Endothelial cell of umbilical vein (primary cell): Measurements from ENCODE around the gene KIN. TPM values are rescaled to one million over a fixed set of nuclear protein-coding genes. Genes with fewer than 3 reads are reported as not detected.

ENCODE experiments used
- BruUV-seq: library from RNA; stranded (reverse); fragments of 400-500 nt; replicated peaks from 2 replicates; lab custom pipeline; 2021; lab: Mats Ljungman, UMichigan
- CTCF ChIA-PET: fragments of 300-600, 350-600 bp; sonication (Branson Sonifier 250); formaldehyde crosslinking; loops from one replicate; lab custom pipeline; 2021; ENCODE audit warnings: antibody characterized with exemption, inconsistent platforms; lab: Charles Lee
- POLR2A ChIA-PET: fragments of 300-600, 350-600 bp; sonication (Branson Sonifier 250); formaldehyde crosslinking; loops from one replicate; lab custom pipeline; 2021; ENCODE audit warnings: antibody characterized with exemption, inconsistent platforms; lab: Charles Lee
- DNase-seq: peaks from one replicate; pipeline ENCODE4 v3.0.0-alpha.2; 2011; ENCODE audit warnings: low read depth, low spot score
- FAIRE-seq: peaks from 2 replicates; lab custom pipeline; 2011; peaks lifted over from hg19 to GRCh38; lab: Jason Lieb, UNC
- H2AFZ ChIP-seq: 2 replicates; pipeline ENCODE4 v1.6.0; 2012; ENCODE audit warnings: low read depth, low read length, control low read depth, inconsistent platforms
- H3K27ac ChIP-seq: 2 replicates; pipeline ENCODE4 v1.5.1; 2011; ENCODE audit warnings: low read depth, mild to moderate bottlenecking, control low read depth, low read length, moderate library complexity; ENCODE audit not compliant: insufficient read depth
- H3K27me3 ChIP-seq, 2 experiments: 2 replicates each; pipeline versions ENCODE4 v1.6.0 to v1.6.1; 2011; ENCODE audit warnings: low read length in 2 of 2, mixed read lengths in 1 of 2; ENCODE audit not compliant: control insufficient read depth in 2 of 2, insufficient read depth in 2 of 2
- H3K36me3 ChIP-seq, 2 experiments: 2 replicates in 1 of 2; 3 replicates in 1 of 2; pipeline ENCODE4 v1.5.1; 2011; ENCODE audit warnings: low read length in 2 of 2, mild to moderate bottlenecking in 1 of 2, moderate library complexity in 1 of 2; ENCODE audit not compliant: control insufficient read depth in 2 of 2, insufficient read depth in 2 of 2; ENCODE audit errors: extremely low read depth in 1 of 2
- H3K4me1 ChIP-seq: 3 replicates; pipeline ENCODE4 v1.5.1; 2011; ENCODE audit warnings: mild to moderate bottlenecking, low read length; ENCODE audit not compliant: control insufficient read depth, insufficient read depth; ENCODE audit errors: extremely low read depth
- H3K4me2 ChIP-seq: 2 replicates; pipeline ENCODE4 v1.6.1; 2011; ENCODE audit warnings: low read length, control low read depth, mixed read lengths; ENCODE audit not compliant: insufficient read depth
- H3K4me3 ChIP-seq, 3 experiments: fragments of 200-600 bp in 1 of 3; sonication (generic), shearing (Covaris generic) in 1 of 3; replicated peaks in 1 of 3; 2 replicates each; pipeline ENCODE4 v1.5.1; 2011 to 2016; ENCODE audit warnings: control low read depth in 3 of 3, low read length in 3 of 3, mild to moderate bottlenecking in 2 of 3, inconsistent platforms in 1 of 3, low read depth in 1 of 3, moderate library complexity in 1 of 3; ENCODE audit not compliant: insufficient read depth in 1 of 3
- H3K79me2 ChIP-seq: 2 replicates; pipeline ENCODE4 v1.6.0; 2012; ENCODE audit warnings: low read length, inconsistent platforms; ENCODE audit not compliant: control insufficient read depth, insufficient read depth
- H3K9ac ChIP-seq: replicated peaks from 2 replicates; pipeline ENCODE3; 2011; ENCODE audit warnings: low read length, control low read depth; ENCODE audit not compliant: insufficient read depth; ENCODE audit errors: extremely low read depth
- H3K9me1 ChIP-seq: replicated peaks from 3 replicates; pipeline ENCODE4 v1.6.0; 2011; ENCODE audit warnings: mild to moderate bottlenecking, low read length; ENCODE audit not compliant: control insufficient read depth, insufficient read depth; ENCODE audit errors: extremely low read depth
- H3K9me3 ChIP-seq: replicated peaks from 2 replicates; pipeline ENCODE4 v1.5.1; 2012; ENCODE audit warnings: low read length, inconsistent platforms; ENCODE audit not compliant: control insufficient read depth, insufficient read depth
- H4K20me1 ChIP-seq: replicated peaks from 2 replicates; pipeline ENCODE3; 2011; ENCODE audit warnings: mild to moderate bottlenecking, low read length; ENCODE audit not compliant: control insufficient read depth, insufficient read depth; ENCODE audit errors: extremely low read depth
- EZH2 ChIP-seq: IDR thresholded peaks from 2 replicates; pipeline ENCODE4 v1.6.1; 2012; ENCODE audit warnings: borderline replicate concordance, low read depth, mild to moderate bottlenecking, moderate library complexity, low read length, inconsistent platforms; ENCODE audit not compliant: severe bottlenecking
- GATA2 ChIP-seq: IDR thresholded peaks from 2 replicates; pipeline ENCODE4 v1.7.0; 2011; ENCODE audit warnings: low read depth, mild to moderate bottlenecking, moderate library complexity, mixed read lengths, low read length; ENCODE audit not compliant: insufficient read length, insufficient read depth
- JUN ChIP-seq: IDR thresholded peaks from 2 replicates; pipeline ENCODE4 v1.6.1; 2011; ENCODE audit warnings: borderline replicate concordance, low read depth; ENCODE audit not compliant: insufficient read length, insufficient read depth
- MAX ChIP-seq: IDR thresholded peaks from 2 replicates; pipeline ENCODE4 v1.6.1; 2011; ENCODE audit not compliant: insufficient read depth, insufficient read length
- MYC ChIP-seq: IDR thresholded peaks from one replicate; pipeline ENCODE4 v1.6.1; 2011; ENCODE audit warnings: mild to moderate bottlenecking, low read depth, low read length
- POLR2A ChIP-seq: IDR thresholded peaks from 2 replicates; pipeline ENCODE4 v1.6.1; 2012; ENCODE audit warnings: low read depth, mild to moderate bottlenecking, control low read depth, low read length
- POLR2AphosphoS5 ChIP-seq: IDR thresholded peaks from 2 replicates; pipeline ENCODE4 v1.6.1; 2012; ENCODE audit warnings: low read depth, mild to moderate bottlenecking, control low read depth, low read length, moderate library complexity; ENCODE audit not compliant: insufficient read depth
- dilution Hi-C: fragments of 300-500 bp; cut with MboI; formaldehyde crosslinking; loops from one replicate; pipeline ENCODE4 v1.15.0; 2019; ENCODE audit warnings: low sequenced_read_pairs; ENCODE audit not compliant: extremely low pct_ligation_motif_present
- intact Hi-C: fragments of 100-400 bp; cut with micrococcal nuclease; formaldehyde crosslinking; loops from one replicate; pipeline ENCODE4 v1.10.0; 2022
- polyA plus RNA-seq, 4 experiments: library from polyadenylated mRNA; depleted of rRNA in 3 of 4; stranded (reverse) in 3 of 4; unstranded in 1 of 4; fragments of >200 nt; gene quantifications; 2 replicates each; pipeline versions ENCODE4 v1.2.1 to v1.2.3, GENCODE V29; 2011 to 2012; ENCODE audit warnings: missing spikeins in 1 of 4
- total RNA-seq: library from RNA; stranded (reverse); gene quantifications from 2 replicates; pipeline ENCODE4 v1.2.3, GENCODE V29; 2021

The KIN gene
- total and polyA plus RNA-seq, 2 donors (not counting 3 experiments of a cell fraction or from before 2014, with no cell fraction given), result 2.6 to 14.4 TPM

GRCh38 chr10:7804741-7805140 lies 16.9 kb upstream of the KIN start:
- intact Hi-C loops (no loop called here), dilution Hi-C loops (no loop called here)
- FAIRE-seq (no peak), DNase-seq (no peak)
- no peak overlapping the region for H3K27ac ChIP-seq
- no peak overlapping the region for H3K4me2 ChIP-seq
- peaks cover 30 to 41% of the 10 kb centered on the region in 2 experiments for H3K36me3 ChIP-seq
- no peaks in the 10 kb centered on the region for H3K4me1 ChIP-seq
- peaks cover 2% of the 10 kb centered on the region for H3K79me2 ChIP-seq
- H3K9me1 ChIP-seq, result no peaks in the 10 kb centered on the region
- ChIA-PET CTCF (no interaction called here), POLR2A (no interaction called here)
- H3K4me3 ChIP-seq, result no peak overlapping the region
- H2AFZ ChIP-seq, result no peak overlapping the region
- H3K27me3 ChIP-seq, result no peaks in the 10 kb centered on the region
- H3K9me3 ChIP-seq, result no peaks in the 10 kb centered on the region
- H4K20me1 ChIP-seq, result no peaks in the 10 kb centered on the region
- no TSS peak for BruUV-seq
- H3K9ac ChIP-seq, result no peak overlapping the region
- no peak for TF ChIP-seq POLR2A

DNA sequence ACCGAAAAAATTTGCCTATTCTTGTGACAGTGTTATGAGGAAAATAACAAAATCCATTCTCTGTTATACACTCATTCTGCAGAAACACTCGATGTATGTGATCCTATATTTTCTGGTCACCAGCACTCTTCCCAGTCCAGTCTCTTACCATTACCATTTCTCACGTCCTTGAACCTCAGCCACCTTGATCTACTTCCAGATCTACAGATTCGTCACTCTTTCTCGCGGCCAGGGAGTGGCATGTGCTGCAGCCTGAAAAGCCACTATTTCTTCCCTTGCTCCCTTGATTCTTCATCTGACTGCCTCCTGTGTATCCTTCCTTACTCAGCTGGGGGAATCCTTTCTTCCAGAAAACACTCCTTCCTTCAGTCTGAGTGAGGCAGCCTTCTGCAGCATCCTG lies 16.4 kb upstream of the KIN start:
- ChIA-PET CTCF (no interaction called here), POLR2A (no interaction called here)
- no peak overlapping the region for H3K4me3 ChIP-seq
- FAIRE-seq (no peak), DNase-seq (no peak)
- no peaks in the 10 kb centered on the region for H3K9me3 ChIP-seq
- H3K27ac ChIP-seq, result no peak overlapping the region
- intact Hi-C loops (no loop called here), dilution Hi-C loops (no loop called here)
- no peak for TF ChIP-seq GATA2
- TF ChIP-seq JUN, result no peak
- no peak for TF ChIP-seq MAX
- no peak for TF ChIP-seq MYC
- TF ChIP-seq POLR2AphosphoS5, result no peak
- TF ChIP-seq EZH2, result no peak
- no peaks in the 10 kb centered on the region for H3K4me1 ChIP-seq
- no peak overlapping the region for H3K9ac ChIP-seq
- H4K20me1 ChIP-seq, result no peaks in the 10 kb centered on the region
- no TSS peak for BruUV-seq
- no peak overlapping the region for H3K4me2 ChIP-seq
- H2AFZ ChIP-seq, result no peak overlapping the region
- H3K36me3 ChIP-seq, result peaks cover 30 to 47% of the 10 kb centered on the region in 2 experiments
- H3K9me1 ChIP-seq, result no peaks in the 10 kb centered on the region
- H3K27me3 ChIP-seq, result no peaks in the 10 kb centered on the region
- H3K79me2 ChIP-seq, result peaks cover 3% of the 10 kb centered on the region
